ENCODE measurements around the gene LRRTM3.

The LRRTM3 gene

GRCh38 chr10:66940965-66941364 lies 15.1 kb downstream of the LRRTM3 start:
- no peak for DNase-seq

- no peak for DNase-seq
Measured at GRCh38 chr10:66941491-66941890, 15.7 kb downstream of the LRRTM3 start.

- DNase-seq: no peak
Measured at GRCh38 chr10:66942407-66942806, 16.6 kb downstream of the LRRTM3 start.

- DNase-seq: no peak
Measured at GRCh38 chr10:66943590-66943989, 17.8 kb downstream of the LRRTM3 start.

GRCh38 chr10:66951896-66952295 lies 26.1 kb downstream of the LRRTM3 start:
- DNase-seq: no peak

GRCh38 chr10:66958466-66958865 lies 32.6 kb downstream of the LRRTM3 start:
- DNase-seq: no peak

GRCh38 chr10:66964946-66965345 lies 39.1 kb downstream of the LRRTM3 start:
- no peak for DNase-seq

- no peak for DNase-seq
Measured at GRCh38 chr10:66980246-66980815, 54.5 kb downstream of the LRRTM3 start.

GRCh38 chr10:66981361-66982052 lies 55.7 kb downstream of the LRRTM3 start:
- no peak for DNase-seq

GRCh38 chr10:66982053-66982420 lies 56.2 kb downstream of the LRRTM3 start:
- DNase-seq: no peak

GRCh38 chr10:66982792-66983474 lies 57.1 kb downstream of the LRRTM3 start:
- no peak for DNase-seq

GRCh38 chr10:66983475-66983818 lies 57.6 kb downstream of the LRRTM3 start:
- no peak for DNase-seq

- no peak for DNase-seq
Measured at GRCh38 chr10:66990143-66990830, 64.5 kb downstream of the LRRTM3 start.

GRCh38 chr10:66996996-66997395 lies 71.2 kb downstream of the LRRTM3 start:
- no peak for DNase-seq

GRCh38 chr10:66999762-67000545 lies 74.1 kb downstream of the LRRTM3 start:
- no peak for DNase-seq

- no peak for DNase-seq
Measured at GRCh38 chr10:67004690-67005089, 78.9 kb downstream of the LRRTM3 start.

GRCh38 chr10:67005981-67006380 lies 80.1 kb downstream of the LRRTM3 start:
- no peak for DNase-seq

- DNase-seq: no peak
Measured at GRCh38 chr10:67011480-67011879, 85.6 kb downstream of the LRRTM3 start.

- no peak for DNase-seq
Measured at GRCh38 chr10:67011981-67012380, 86.1 kb downstream of the LRRTM3 start.

- DNase-seq: no peak
Measured at GRCh38 chr10:67015225-67015624, 89.4 kb downstream of the LRRTM3 start.

- DNase-seq: no peak
Measured at GRCh38 chr10:67017218-67017617, 91.4 kb downstream of the LRRTM3 start.

GRCh38 chr10:67022099-67022498 lies 96.3 kb downstream of the LRRTM3 start:
- no peak for DNase-seq

GRCh38 chr10:67033878-67034277 lies 108.0 kb downstream of the LRRTM3 start:
- DNase-seq: no peak

All from activated naive CD4-positive, alpha-beta T cell treated with anti-CD3 and anti-CD28 coated beads, Interleukin-2, amount 50 U/mL, for 16 hours (primary cell).